ENCODE measurements around the gene SERPINA6.

DNA sequence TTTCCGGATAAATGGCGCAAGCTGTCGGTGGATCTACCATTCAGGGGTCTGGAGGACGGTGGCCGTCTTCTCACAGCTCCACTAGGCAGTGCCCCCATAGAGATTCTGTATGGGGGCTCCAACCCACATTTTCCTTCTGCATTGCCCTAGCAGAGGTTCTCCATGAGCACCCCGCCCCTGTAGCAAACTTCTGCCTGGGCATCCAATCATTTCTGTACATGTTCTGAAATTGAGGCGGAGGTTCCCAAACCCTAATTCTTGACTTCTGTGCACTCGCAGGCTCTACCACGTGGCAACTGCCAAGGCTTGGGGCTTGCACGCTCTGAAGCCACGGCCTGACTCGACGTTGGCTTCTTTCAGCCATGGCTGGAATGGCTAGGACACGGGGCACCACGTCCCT lies 25.0 kb downstream of the SERPINA6 start:
- TF ChIP-seq POLR2AphosphoS5 (IDR thresholded peaks at IDR 0.05), result no peak
- TF ChIP-seq, protein P1, sequence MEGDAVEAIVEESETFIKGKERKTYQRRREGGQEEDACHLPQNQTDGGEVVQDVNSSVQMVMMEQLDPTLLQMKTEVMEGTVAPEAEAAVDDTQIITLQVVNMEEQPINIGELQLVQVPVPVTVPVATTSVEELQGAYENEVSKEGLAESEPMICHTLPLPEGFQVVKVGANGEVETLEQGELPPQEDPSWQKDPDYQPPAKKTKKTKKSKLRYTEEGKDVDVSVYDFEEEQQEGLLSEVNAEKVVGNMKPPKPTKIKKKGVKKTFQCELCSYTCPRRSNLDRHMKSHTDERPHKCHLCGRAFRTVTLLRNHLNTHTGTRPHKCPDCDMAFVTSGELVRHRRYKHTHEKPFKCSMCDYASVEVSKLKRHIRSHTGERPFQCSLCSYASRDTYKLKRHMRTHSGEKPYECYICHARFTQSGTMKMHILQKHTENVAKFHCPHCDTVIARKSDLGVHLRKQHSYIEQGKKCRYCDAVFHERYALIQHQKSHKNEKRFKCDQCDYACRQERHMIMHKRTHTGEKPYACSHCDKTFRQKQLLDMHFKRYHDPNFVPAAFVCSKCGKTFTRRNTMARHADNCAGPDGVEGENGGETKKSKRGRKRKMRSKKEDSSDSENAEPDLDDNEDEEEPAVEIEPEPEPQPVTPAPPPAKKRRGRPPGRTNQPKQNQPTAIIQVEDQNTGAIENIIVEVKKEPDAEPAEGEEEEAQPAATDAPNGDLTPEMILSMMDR (IDR thresholded peaks at IDR 0.05), result no peak
